GM12801 (cell line): Measurements from ENCODE around the gene DRC7.

Source experiments
- TF ChIP-seq, protein P1 (sequence below): IDR thresholded peaks from one replicate; pipeline ENCODE4 v1.5.1; 2011; ENCODE audit warnings: control low read depth; ENCODE audit not compliant: insufficient read length; ENCODE audit errors: extremely low read depth

Gene DRC7

DNA sequence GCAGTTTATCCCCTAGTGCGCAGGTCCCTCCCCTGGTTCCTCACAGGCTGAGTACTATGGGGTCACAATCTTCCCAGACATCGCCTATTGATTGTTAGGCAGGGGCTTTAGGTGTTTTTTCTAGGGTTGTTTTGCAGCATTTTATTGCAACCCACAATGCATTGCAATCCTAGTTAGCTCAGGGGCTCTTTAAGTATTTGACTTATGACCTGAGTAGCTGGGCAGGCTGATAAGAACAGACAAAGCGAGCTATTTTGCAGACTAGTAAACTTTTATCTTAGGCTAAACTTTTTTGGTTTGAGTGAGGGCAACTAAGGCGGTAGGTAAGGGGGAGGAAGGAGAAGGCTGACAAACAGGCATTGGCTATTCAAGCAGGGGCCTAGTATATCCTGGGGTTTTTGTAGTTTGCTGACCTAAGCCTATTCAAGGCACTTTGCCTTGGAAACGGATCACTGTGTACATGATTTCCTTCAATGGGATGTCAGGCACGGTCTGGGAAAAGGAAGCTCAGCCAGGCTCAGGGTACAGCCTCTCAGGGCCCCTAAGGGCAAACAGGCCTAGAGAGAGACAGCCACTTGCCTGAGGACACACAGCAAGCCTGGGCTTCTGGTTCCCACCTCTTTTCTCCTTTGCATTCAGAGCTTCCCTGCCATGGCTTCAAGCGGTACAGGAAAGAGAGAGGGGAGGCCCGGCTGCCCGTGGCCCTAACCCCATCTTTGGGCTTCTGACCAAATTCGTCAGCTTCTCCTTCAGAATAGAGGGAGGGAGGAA is 6.4 kb downstream of the DRC7 start:
- TF ChIP-seq, protein P1, sequence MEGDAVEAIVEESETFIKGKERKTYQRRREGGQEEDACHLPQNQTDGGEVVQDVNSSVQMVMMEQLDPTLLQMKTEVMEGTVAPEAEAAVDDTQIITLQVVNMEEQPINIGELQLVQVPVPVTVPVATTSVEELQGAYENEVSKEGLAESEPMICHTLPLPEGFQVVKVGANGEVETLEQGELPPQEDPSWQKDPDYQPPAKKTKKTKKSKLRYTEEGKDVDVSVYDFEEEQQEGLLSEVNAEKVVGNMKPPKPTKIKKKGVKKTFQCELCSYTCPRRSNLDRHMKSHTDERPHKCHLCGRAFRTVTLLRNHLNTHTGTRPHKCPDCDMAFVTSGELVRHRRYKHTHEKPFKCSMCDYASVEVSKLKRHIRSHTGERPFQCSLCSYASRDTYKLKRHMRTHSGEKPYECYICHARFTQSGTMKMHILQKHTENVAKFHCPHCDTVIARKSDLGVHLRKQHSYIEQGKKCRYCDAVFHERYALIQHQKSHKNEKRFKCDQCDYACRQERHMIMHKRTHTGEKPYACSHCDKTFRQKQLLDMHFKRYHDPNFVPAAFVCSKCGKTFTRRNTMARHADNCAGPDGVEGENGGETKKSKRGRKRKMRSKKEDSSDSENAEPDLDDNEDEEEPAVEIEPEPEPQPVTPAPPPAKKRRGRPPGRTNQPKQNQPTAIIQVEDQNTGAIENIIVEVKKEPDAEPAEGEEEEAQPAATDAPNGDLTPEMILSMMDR: no peak

GRCh38 chr16:57701759-57702371 is 7.3 kb downstream of the DRC7 start:
- TF ChIP-seq, protein P1: no peak

- TF ChIP-seq, protein P1: no peak
Observed at GRCh38 chr16:57703416-57704010, 8.9 kb downstream of the DRC7 start.

- TF ChIP-seq, protein P1: no peak
Observed at GRCh38 chr16:57704011-57704904, 9.7 kb downstream of the DRC7 start.

DNA sequence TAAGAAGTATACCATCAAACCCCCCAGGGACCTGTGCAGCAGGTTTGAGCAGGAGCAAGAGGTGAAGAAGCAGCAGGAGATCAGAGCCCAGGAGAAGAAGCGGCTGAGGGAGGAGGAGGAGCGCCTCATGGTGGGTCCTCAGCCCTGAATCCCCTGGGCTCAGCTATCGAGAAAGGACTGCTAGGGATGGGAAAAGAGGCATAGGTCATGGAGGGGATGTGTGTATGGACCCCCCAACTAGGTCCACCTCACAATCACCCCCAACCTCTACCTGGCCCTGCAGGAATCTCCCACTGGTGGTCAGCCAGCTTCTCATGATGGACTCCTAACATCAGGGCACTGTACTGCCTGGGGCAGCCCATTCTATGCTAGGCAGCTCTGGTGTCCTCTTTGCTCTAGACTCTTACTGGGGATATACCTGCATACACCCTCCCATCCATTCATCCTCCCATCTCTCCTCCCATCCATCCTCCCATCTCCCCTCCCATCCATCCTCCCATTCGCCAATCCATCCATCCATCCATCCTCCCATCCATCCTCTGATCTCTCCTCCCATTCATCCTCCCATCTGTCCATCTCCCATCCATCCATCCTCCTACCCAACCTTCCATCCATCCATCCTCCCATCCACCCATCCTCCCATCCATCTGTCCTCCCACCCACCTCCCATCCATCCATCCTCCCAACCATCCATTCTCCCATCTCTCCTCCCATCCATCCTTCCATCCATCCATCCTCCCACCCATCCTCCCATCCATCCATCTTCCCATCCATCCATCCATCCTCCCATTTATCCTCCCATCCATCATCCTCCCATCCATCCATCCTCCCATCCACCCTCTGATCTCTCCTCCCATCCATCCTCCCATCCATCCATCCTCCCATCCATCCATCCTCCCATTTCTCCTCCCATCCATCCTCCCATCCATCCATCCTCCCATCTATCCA is 10.6 kb downstream of the DRC7 start:
- TF ChIP-seq, protein P1: no peak

DNA sequence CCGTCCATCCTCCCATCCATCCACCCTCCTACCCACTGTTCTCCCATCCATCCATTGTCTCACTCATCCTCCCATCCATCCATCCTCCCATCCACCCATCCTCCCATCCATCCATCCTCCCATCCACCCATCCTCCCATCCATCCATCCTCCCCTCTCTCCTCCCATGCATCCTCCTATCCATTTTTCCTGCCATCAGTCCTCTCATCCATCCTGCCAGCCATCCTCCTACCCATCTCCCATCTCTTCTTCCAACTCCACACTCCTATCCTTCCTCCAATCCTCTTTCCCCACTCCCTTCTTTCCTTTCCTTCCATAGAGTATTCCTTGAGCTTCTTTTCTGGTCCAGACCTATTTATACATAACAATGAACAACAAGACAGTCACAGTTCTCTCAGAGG is 12.1 kb downstream of the DRC7 start:
- TF ChIP-seq, protein P1: no peak
